T-cell (primary cell): Measurements from ENCODE around the gene C16orf96. TPM values are rescaled to one million over a fixed set of nuclear protein-coding genes. Genes with fewer than 3 reads are reported as not detected.

Experiments used
- ATAC-seq, 4 experiments: fragments of 200-7000 bp in 3 of 4; fragments of 150-1000 bp in 1 of 4; cut with Tn5 transposase; replicated peaks in 1 of 4; 1 replicate in 3 of 4; 2 replicates in 1 of 4; pipeline ENCODE4 v1.10.0; 2021; ENCODE audit warnings: moderate library complexity in 3 of 4, mild to moderate bottlenecking in 2 of 4, moderate number of reproducible peaks in 1 of 4
- CTCF ChIA-PET, 2 donors: fragments of 300-600 bp; sonication (Branson Sonifier 250); formaldehyde crosslinking; loops; one replicate each; lab custom pipeline; 2022; ENCODE audit warnings: antibody characterized with exemption in 2 of 2; lab: Charles Lee
- POLR2A ChIA-PET, 2 donors: fragments of 300-600 bp; sonication (Branson Sonifier 250); formaldehyde crosslinking; loops; one replicate each; lab custom pipeline; 2022; ENCODE audit warnings: antibody characterized with exemption in 2 of 2; lab: Charles Lee
- DNase-seq, 35 experiments: peaks; one replicate each; pipeline versions ENCODE4 v3.0.0 to v3.0.0-alpha.2; 2013 to 2023
- H3K27ac ChIP-seq: one replicate; pipeline ENCODE4 v1.5.1; 2013; ENCODE audit warnings: low read length
- H3K27me3 ChIP-seq, 2 experiments: replicated peaks in 1 of 2; 1 replicate in 1 of 2; 2 replicates in 1 of 2; pipeline versions ENCODE4 v1.6.1 to v1.7.0; 2013; ENCODE audit warnings: low read length in 1 of 2, mixed read lengths in 1 of 2; ENCODE audit not compliant: control insufficient read depth in 2 of 2, insufficient read depth in 2 of 2; ENCODE audit errors: extremely low read depth in 1 of 2
- H3K36me3 ChIP-seq, 2 donors: 1 replicate in 1 of 2; 2 replicates in 1 of 2; pipeline versions ENCODE4 v1.6.1 to v1.7.0; 2013; ENCODE audit warnings: low read length in 1 of 2; ENCODE audit not compliant: control insufficient read depth in 2 of 2, insufficient read depth in 1 of 2; ENCODE audit errors: extremely low read depth in 1 of 2
- H3K4me1 ChIP-seq, 2 experiments: 1 replicate in 1 of 2; 2 replicates in 1 of 2; pipeline versions ENCODE4 v1.6.1 to v1.7.0; 2013; ENCODE audit warnings: low read length in 2 of 2, mixed read lengths in 1 of 2; ENCODE audit not compliant: insufficient read depth in 2 of 2, control insufficient read depth in 1 of 2; ENCODE audit errors: extremely low read depth in 1 of 2
- H3K4me3 ChIP-seq, 2 donors: 1 replicate in 1 of 2; 2 replicates in 1 of 2; pipeline versions ENCODE4 v1.5.1 to v1.7.0; 2013; ENCODE audit warnings: mild to moderate bottlenecking in 2 of 2, low read length in 1 of 2, moderate library complexity in 1 of 2; ENCODE audit not compliant: control insufficient read depth in 1 of 2; ENCODE audit errors: extremely low read depth in 1 of 2
- H3K9me3 ChIP-seq: 2 replicates; pipeline ENCODE4 v1.7.0; 2013
- H3K27ac Mint-ChIP-seq, 2 donors: one replicate each; pipeline ENCODE4 v1.8.0; 2020 to 2021; ENCODE audit warnings: mild to moderate bottlenecking in 2 of 2, mixed read lengths in 2 of 2
- H3K27me3 Mint-ChIP-seq, 2 donors: one replicate each; pipeline ENCODE4 v1.8.0; 2021 to 2022; ENCODE audit warnings: mixed read lengths in 2 of 2
- H3K36me3 Mint-ChIP-seq: one replicate; pipeline ENCODE4 v1.8.0; 2021; ENCODE audit warnings: mixed read lengths
- H3K4me1 Mint-ChIP-seq, 3 donors: one replicate each; pipeline ENCODE4 v1.8.0; 2020 to 2022; ENCODE audit warnings: mixed read lengths in 3 of 3, mild to moderate bottlenecking in 1 of 3
- H3K4me3 Mint-ChIP-seq, 3 donors: one replicate each; pipeline ENCODE4 v1.8.0; 2020 to 2022; ENCODE audit warnings: mild to moderate bottlenecking in 3 of 3, mixed read lengths in 3 of 3, moderate library complexity in 3 of 3
- H3K9me3 Mint-ChIP-seq, 3 donors: one replicate each; pipeline ENCODE4 v1.8.0; 2020 to 2022; ENCODE audit warnings: mixed read lengths in 3 of 3
- WGBS: methylation state at CpG from one replicate; pipeline ENCODE4 v1.1.5; 2013; ENCODE audit warnings: missing lambda C conversion rate; ENCODE audit not compliant: insufficient coverage; 5-methylcytosine and 5-hydroxymethylcytosine counted together
- total RNA-seq, 35 experiments: library from RNA in 6 of 35; stranded (reverse) in 6 of 35; fragments of 120-200 nt in 1 of 35; gene quantifications; one replicate each; pipeline versions ENCODE4 v1.2.1 to v1.2.4 and lab custom pipeline; 2013 to 2026

Gene C16orf96
- total RNA-seq, 5 donors from 2014 or later (not counting 1 experiment from before 2014, with no cell fraction given): 0.30 to 0.66 (median 0.50) TPM

GRCh38 chr16:4514606-4515005 lies 41.5 kb upstream of the C16orf96 start:
- H3K36me3 ChIP-seq: peaks cover 17 to 42% of the 10 kb centered on the region in 2 donors
- Mint-ChIP-seq H3K4me3 (peak overlapping the region in 1 of 3 donors; percentile 53), H3K4me1 (peaks cover 46 to 72% (median 63%) of the 10 kb centered on the region in 3 donors), H3K27ac (peak overlapping the region; percentile 89 to 96), H3K36me3 (peaks cover 28% of the 10 kb centered on the region), H3K27me3 (no peaks in the 10 kb centered on the region), H3K9me3 (no peaks in the 10 kb centered on the region)
- H3K9me3 ChIP-seq: no peaks in the 10 kb centered on the region
- DNase-seq: no peak
- POLR2A ChIA-PET: interaction anchor here in 1 of 2 donors (0.6 kb wide), 1 partner anchor 111 kb away, joined by 3 read pairs; no protein-coding TSS in a partner anchor
- no peaks in the 10 kb centered on the region for H3K27me3 ChIP-seq
- peaks cover 20 to 76% of the 10 kb centered on the region in 2 experiments for H3K4me1 ChIP-seq
- CTCF ChIA-PET: interaction anchor here in 1 of 2 donors (1.2 to 1.9 kb wide), 2 partner anchors 9 to 22 kb away, joined by 3 to 8 read pairs; no protein-coding TSS in a partner anchor
- H3K27ac ChIP-seq: peak overlapping the region; percentile 66
- ATAC-seq: peak in 3 of 4 experiments; percentile 21 to 48 (median 27)
- no peak overlapping the region for H3K4me3 ChIP-seq
- 41% methylated on average over 5 of the region's 7 CpGs for whole genome bisulfite sequencing

DNA sequence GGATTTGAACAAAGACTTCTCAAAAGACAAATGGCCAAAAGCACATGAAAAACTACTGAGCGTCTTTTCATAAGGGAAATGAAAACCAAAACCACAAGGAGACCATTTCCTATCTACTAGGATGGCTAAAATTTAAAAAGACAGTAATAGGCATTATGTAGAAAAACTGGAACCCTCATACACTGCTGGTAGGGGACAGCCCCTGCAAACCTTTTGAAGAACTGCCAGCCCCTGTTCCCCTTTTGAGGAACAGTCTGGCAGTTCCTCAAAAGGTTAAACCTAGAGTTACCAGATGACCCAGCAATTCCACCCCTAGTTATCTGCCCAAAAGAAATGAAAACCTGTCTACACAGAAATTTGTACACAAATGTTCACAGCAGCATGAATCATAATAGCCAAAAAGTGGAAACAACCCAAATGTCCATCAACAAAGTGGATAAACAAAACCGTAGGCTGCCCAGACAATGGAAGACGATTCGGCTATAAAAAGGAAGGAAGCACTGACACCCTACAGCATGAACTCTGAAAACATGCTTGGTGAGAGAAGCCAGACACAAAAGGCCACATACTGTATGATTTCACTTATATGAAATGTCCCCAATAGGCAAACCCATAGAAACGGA lies 40.4 kb upstream of the C16orf96 start:
- POLR2A ChIA-PET: no interaction called here
- Histone ChIP-seq H3K9me3 (no peaks in the 10 kb centered on the region), H3K36me3 (peaks cover 12 to 33% of the 10 kb centered on the region in 2 donors), H3K27me3 (no peaks in the 10 kb centered on the region), H3K4me3 (no peak overlapping the region), H3K27ac (peak overlapping the region; percentile 66), H3K4me1 (peaks cover 20 to 69% of the 10 kb centered on the region in 2 experiments)
- Mint-ChIP-seq H3K27ac (peak overlapping the region; percentile 89 to 96), H3K36me3 (peaks cover 23% of the 10 kb centered on the region), H3K4me3 (peak overlapping the region; percentile 53 to 55 (median 54)), H3K9me3 (no peaks in the 10 kb centered on the region), H3K4me1 (peaks cover 44 to 73% (median 66%) of the 10 kb centered on the region in 3 donors), H3K27me3 (no peaks in the 10 kb centered on the region)
- CTCF ChIA-PET: no interaction called here
- peak in 1 of 35 experiments; percentile 32 for DNase-seq
- ATAC-seq: peak in 3 of 4 experiments; percentile 21 to 27 (median 21)
- WGBS: 29% methylated on average over 1 of the region's 5 CpGs

- 83% methylated on average over 11 of the region's 12 CpGs for WGBS
- CTCF ChIA-PET: interaction anchor here (1.0 to 1.6 kb wide), 3 partner anchors 11 to 32 kb away, joined by 3 read pairs; no protein-coding TSS in a partner anchor
- peaks cover 20 to 46% of the 10 kb centered on the region in 2 experiments for H3K4me1 ChIP-seq
- H3K4me3 Mint-ChIP-seq: no peak overlapping the region
- H3K27me3 ChIP-seq: no peaks in the 10 kb centered on the region
- peaks cover 4% of the 10 kb centered on the region for H3K36me3 Mint-ChIP-seq
- peak in 1 of 4 experiments; percentile 8 for ATAC-seq
- H3K27me3 Mint-ChIP-seq: no peaks in the 10 kb centered on the region
- POLR2A ChIA-PET: no interaction called here
- DNase-seq: no peak
- no peak overlapping the region for H3K27ac ChIP-seq
- H3K4me1 Mint-ChIP-seq: peaks cover 41 to 57% (median 51%) of the 10 kb centered on the region in 3 donors
- H3K9me3 ChIP-seq: no peaks in the 10 kb centered on the region
- peaks cover 14 to 16% of the 10 kb centered on the region in 2 donors for H3K36me3 ChIP-seq
- H3K27ac Mint-ChIP-seq: peak overlapping the region; percentile 34 to 76
- no peak overlapping the region for H3K4me3 ChIP-seq
- no peaks in the 10 kb centered on the region for H3K9me3 Mint-ChIP-seq
Measured at GRCh38 chr16:4517812-4518680, 38.1 kb upstream of the C16orf96 start.

DNA sequence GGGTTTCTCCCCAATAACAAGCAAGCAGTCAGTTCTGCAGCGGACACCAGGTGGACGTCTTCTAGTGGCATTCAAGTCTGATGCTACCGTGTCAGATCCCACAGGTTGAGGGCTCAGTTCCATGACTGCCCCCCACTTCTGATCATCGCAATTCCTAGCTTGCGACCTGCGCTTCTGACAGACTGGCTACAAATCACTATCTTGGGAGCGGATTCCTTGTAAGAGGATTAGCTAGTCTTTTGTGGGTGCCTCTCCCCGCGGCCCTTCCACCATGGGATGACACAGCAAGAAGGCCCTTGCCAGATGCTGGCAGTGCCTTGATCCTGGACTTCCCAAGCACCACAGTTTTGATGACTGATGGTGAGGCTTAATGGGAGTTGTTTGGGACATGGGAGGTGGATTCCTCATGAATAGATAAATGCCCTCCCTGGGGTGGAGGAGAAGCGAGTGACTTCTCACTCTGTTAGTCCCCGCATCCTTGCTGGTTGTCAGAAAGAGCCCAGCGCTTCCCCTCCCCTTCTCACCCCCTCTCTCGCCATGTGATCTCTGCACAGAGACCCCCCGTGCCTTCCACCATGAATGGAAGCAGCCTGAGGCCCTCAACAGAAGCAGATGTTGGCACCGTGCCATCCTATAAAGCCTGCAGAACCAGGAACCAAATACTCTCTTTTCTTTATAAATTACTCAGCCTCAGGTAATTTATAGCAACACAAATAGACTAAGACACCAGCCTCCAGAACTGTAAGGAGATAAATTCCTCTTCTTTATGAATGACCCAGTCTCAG lies 36.7 kb upstream of the C16orf96 start:
- peak overlapping the region; percentile 52 to 71 for H3K27ac Mint-ChIP-seq
- POLR2A ChIA-PET: no interaction called here

GRCh38 chr16:4520913-4521312 lies 35.2 kb upstream of the C16orf96 start:
- Histone ChIP-seq H3K36me3 (peaks cover 5 to 21% of the 10 kb centered on the region in 2 donors), H3K27ac (no peak overlapping the region), H3K9me3 (no peaks in the 10 kb centered on the region), H3K27me3 (no peaks in the 10 kb centered on the region), H3K4me1 (peaks cover 2 to 23% of the 10 kb centered on the region in 2 experiments), H3K4me3 (no peak overlapping the region)
- POLR2A ChIA-PET: no interaction called here
- ATAC-seq: no peak
- CTCF ChIA-PET: interaction anchor here in 1 of 2 donors (0.6 kb wide), 1 partner anchor 36 kb away, joined by 5 read pairs; no protein-coding TSS in a partner anchor
- Mint-ChIP-seq H3K36me3 (peaks cover 3% of the 10 kb centered on the region), H3K4me1 (peaks cover 31 to 40% (median 34%) of the 10 kb centered on the region in 3 donors), H3K4me3 (no peak overlapping the region), H3K27ac (no peak overlapping the region), H3K9me3 (no peaks in the 10 kb centered on the region), H3K27me3 (no peaks in the 10 kb centered on the region)
- WGBS: 96% methylated on average over 4 of the region's 7 CpGs
- DNase-seq: no peak

More for the DNA sequence above, 36.7 kb upstream of the C16orf96 start:
- Histone ChIP-seq H3K4me3 (no peak overlapping the region), H3K27ac (no peak overlapping the region), H3K4me1 (peaks cover 16 to 35% of the 10 kb centered on the region in 2 experiments), H3K27me3 (no peaks in the 10 kb centered on the region), H3K36me3 (peaks cover 5 to 21% of the 10 kb centered on the region in 2 donors), H3K9me3 (no peaks in the 10 kb centered on the region)
- peaks cover 40 to 51% (median 44%) of the 10 kb centered on the region in 3 donors for H3K4me1 Mint-ChIP-seq
- CTCF ChIA-PET: interaction anchor here (0.6 to 1.6 kb wide), 3 partner anchors 13 to 91 kb away, joined by 3 to 5 read pairs (median 3); no protein-coding TSS in a partner anchor
- no peak for DNase-seq
- H3K4me3 Mint-ChIP-seq: no peak overlapping the region
- H3K36me3 Mint-ChIP-seq: no peaks in the 10 kb centered on the region
- H3K27me3 Mint-ChIP-seq: no peaks in the 10 kb centered on the region
- 93% methylated on average over 8 of the region's 15 CpGs for WGBS
- ATAC-seq: no peak
- H3K9me3 Mint-ChIP-seq: no peaks in the 10 kb centered on the region
